SIG-M5 treated with dmso at 0.1 percent for 504 hours (cell line): ENCODE measurements around the gene HDAC9.

Experiments
- DNase-seq: peaks from one replicate; lab custom pipeline; 2025; ENCODE audit not compliant: unreplicated experiment; lab: John Stamatoyannopoulos, UW

HDAC9 gene

DNA sequence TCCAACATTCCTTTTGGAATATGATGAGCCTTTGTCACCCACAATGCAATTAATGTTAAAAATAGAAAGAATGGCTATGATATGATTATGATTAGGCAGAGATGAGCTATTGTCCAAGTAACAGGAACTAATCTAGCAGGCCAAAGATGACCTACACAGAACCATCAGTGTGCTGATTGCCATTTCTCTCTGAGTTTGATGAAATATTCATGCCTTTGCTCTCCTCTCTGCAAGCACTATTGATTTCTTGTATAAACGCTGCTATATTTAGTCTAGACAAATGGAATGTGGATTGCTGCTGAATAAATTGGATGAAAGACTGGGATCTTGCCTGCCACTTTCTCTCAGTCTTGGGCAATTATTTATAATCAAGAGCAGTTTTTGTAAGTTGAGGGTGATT lies 85.4 kb downstream of the HDAC9 start:
- no peak for DNase-seq

GRCh38 chr7:18583305-18583704 lies 87.8 kb downstream of the HDAC9 start:
- no peak for DNase-seq

GRCh38 chr7:18590241-18590640 lies 94.7 kb downstream of the HDAC9 start:
- peak; percentile 75 for DNase-seq

DNA sequence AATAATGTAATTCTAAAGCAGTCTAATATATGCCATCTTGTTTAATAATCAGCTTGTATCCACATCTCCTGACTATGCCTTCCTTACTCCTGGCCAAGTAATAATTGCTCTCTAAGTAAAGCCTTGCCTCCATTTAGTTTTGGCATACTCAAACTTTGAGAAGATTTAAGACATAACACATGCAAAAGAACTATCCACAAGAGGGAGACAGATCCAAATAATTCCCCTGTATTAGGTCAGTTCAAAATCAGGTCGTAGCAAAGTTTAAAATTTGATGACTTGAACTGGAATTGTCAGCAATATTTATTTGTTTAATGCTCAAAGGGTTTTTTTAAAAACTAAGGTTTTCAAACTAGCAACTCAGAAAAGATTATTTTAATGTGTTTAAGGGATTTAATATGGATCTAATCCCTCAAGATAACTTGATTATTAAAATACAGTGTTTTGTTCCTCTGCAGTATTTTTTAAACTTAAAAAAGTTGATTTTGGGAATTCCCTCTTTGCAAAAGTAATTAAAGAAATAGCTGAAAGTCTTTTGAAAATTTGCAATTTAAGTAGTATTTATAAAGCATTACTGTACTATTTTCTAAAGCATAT lies 95.3 kb downstream of the HDAC9 start:
- peak; percentile 19 for DNase-seq

DNA sequence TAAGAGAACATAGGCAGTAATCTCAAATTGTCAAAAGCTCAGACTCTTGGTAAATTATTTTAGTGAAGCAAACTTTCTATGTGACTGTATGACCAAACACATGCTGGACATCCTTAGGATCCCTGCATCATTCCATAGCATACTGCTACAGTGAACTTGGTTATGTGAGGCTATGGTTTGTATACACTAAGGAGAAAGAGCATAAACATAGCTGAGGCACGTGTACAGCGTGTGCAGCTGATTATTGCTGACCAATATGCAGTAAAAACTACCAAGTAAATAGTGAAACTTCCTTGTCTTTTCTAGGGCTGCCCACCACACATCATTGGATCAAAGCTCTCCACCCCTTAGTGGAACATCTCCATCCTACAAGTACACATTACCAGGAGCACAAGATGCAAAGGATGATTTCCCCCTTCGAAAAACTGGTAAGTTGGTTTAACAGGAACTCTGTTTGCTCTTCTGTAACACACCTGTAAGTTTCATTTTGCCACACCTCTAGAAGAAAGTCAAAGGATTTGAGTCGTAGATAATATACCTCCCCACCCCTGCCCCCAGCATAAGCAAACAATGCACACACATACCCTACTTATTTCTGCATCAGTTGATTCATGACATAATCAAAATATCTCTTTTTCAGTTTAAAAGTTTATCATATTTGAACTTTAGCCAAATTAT lies 98.2 kb downstream of the HDAC9 start:
- no peak for DNase-seq

DNA sequence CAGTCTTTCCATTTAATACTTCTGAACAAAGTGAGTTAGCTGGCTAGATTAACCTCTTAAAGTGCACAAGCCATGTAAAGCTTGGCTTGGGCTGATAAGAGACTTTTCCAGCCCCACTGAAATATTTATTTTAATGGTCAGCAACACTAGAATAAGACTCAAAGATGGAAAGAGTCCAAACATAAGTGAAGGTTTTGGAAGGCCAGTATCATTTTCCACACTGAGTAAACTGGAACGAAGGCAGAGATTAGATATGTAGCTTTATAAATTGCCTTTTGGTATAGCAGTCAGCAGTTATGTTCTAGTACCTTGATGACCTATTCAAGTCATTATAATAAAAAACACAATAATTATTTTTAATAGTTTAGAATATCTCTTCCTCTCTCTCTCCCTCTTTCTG lies 102.2 kb downstream of the HDAC9 start:
- no peak for DNase-seq

DNA sequence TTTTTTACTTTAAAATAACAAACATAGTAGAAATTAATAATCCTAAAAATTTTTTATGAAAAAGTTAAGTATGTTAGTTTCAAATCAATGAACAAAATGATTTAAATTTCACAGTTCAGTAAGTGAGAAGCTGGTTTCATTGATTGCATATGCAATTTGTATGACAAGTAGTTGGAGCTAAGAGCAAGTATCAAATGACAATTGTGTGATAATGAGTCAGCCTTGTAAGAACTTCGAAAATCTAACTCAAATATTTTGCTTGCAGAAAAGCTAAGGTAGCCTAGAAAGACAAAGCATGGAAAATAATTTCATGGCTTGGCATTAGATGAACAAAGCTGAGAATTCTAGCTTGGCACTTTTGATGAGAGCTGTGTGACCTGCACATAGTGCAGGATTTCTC lies 111.5 kb downstream of the HDAC9 start:
- no peak for DNase-seq

- DNase-seq, result no peak
Measured at GRCh38 chr7:18610331-18610948, 114.9 kb downstream of the HDAC9 start.

GRCh38 chr7:18614841-18615240 lies 119.3 kb downstream of the HDAC9 start:
- no peak for DNase-seq

DNA sequence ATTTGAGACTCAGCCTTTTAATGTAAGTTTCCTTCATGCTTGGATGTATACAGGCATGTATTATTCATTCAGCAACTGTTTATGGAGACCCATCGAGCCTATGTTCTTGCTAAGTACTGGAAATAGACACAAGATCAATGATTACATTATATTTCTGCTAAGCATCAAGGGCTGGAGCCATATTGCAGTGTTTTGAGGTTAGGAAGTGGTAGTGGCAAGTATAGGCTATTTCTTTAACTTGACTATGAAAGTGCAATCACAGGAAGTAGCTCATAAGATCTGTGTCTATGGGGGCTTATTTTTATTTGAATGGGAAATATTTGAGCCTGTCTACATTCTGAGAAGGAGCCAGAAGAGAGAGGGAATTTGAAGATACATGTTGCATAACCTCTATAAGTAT lies 123.8 kb downstream of the HDAC9 start:
- DNase-seq, result no peak

DNA sequence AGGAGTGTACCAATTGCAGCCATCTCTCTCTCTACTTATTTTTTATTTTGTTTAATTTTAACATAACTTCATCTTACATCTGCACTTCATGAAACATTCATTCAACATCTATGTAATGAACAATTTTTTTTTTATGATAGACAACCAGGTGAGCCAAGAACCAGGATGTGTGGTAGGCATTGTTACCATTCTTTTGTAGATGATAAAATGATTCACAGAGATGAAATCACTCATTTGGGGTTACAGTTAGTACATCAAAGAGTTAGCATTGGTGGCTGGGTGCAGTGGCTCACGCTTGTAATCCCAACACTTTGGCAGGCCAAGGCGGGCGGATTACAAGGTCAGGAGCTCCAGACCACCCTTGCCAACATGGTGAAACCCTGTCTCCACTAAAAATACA lies 127.8 kb downstream of the HDAC9 start:
- no peak for DNase-seq

DNA sequence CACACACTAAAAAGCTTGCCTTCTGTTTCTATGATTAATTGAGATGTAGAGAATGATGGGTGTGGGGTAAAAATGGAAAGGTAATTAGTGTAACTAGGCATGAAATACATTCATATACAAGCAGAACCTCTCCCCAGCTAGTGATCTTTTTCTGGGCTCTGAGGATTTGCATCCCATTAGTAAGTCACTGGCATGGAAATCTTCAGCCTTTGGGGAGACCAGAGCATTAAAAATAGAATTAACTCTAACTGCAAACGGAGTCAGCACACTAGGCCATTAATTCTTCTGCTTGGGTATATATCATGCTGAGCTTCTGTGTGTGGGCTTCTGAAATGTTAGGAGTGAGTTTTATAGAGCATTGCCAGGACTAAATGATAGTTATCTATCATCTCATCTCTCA lies 128.9 kb downstream of the HDAC9 start:
- no peak for DNase-seq

GRCh38 chr7:18626086-18626485 lies 130.5 kb downstream of the HDAC9 start:
- DNase-seq, result no peak

DNA sequence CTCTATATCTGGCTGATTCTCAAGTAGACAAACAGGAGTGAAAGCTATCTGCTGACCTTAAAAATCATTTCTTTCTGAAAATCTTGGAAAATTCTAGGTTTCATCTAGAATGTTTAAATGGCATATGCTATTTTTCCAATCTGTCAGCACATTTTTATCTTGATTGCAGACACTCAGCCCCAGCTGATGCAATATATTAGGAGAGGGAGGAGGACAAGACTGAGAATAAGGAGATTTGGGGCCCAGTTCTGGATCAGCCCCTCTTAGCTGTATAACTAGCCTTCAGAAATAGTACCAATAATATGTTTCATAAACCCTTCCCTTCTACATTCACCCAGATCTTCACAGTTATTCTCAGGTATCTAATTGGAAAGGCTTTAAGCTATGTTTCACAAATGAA lies 131.2 kb downstream of the HDAC9 start:
- DNase-seq, result no peak

GRCh38 chr7:18637516-18637915 lies 142.0 kb downstream of the HDAC9 start:
- no peak for DNase-seq

- DNase-seq, result peak; percentile 81
Measured at GRCh38 chr7:18638594-18639452, 143.3 kb downstream of the HDAC9 start.

DNA sequence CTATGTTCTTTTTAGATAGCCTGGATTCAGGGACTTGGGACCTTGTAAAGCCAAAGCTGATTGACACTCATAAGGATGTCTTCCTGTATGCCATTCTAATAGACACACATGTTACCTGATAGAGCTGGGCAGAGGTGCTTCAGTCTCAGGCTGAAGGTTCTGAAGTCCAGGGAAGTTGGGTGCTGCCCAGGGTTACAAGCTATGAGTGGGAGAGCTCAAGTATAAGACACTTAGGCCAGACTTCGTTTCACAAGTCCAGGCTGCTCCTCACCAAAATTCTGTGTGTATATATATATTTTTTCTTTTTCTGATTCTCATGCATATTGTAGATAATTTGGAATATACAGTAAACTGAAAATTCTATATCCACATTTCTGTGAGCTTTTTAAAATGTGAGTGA lies 144.2 kb downstream of the HDAC9 start:
- no peak for DNase-seq

GRCh38 chr7:18644981-18645380 lies 149.4 kb downstream of the HDAC9 start:
- no peak for DNase-seq

GRCh38 chr7:18647582-18647981 lies 152.0 kb downstream of the HDAC9 start:
- peak; percentile 4 for DNase-seq

GRCh38 chr7:18648849-18649758 lies 153.6 kb downstream of the HDAC9 start:
- no peak for DNase-seq
